NOMO-1 treated with DMSO at 0.1 percent for 48 hours (cell line): ENCODE results near the gene NXT1.

ENCODE experiments used
- DNase-seq: peaks from one replicate; lab custom pipeline; 2025; ENCODE audit not compliant: unreplicated experiment; lab: John Stamatoyannopoulos, UW

The NXT1 gene

DNA sequence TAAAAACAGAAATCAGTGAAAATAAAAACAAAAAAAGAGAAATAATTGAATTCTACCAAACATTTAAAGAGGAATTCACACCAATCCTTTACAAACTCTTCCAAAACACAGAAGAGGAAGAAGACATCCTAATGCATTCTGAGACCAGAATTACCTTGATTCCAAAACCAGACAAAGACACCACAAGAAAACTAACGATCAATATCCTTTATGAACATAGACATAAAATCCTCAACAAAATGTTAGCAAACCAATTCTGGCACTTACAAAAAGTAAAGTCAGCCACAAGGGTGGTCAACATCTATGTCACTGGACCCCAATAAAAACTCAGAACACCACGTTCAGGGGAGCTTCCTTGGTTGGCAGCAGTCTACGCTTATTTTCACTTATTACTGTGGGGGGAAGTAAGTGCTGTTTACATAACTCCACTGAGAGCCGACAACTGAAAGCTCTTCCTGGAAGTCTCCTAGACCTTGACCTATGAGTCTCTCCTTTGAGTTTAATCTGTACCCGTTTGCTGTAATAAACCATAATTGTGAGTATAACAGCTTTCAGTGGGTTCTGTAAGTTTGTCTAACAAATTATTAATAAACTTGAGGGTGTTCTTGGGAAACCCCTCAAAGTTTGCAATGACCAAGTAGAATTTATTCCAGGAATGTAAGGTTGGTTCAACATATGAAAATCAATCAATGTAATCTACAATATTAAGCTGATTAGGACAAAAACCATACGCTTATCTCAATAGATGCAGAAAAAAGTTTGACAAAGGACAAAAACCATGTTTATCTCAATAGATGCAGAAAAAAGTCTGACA lies 35.9 kb downstream of the NXT1 start:
- no peak for DNase-seq

DNA sequence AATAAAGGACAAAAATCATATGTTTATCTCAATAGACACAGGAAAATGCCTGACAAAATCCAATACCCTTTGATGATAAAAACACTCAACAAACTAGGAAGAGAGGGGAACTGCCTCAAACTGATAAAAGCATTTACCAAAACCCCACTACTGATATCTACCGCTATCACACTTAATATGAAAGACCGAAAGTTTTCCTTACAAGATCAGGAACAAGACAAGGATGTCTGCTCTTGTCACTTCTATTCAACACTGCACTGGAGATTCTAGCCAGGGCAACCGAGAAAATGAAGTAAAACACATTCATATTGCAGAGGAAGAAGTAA lies 36.5 kb downstream of the NXT1 start:
- no peak for DNase-seq

DNA sequence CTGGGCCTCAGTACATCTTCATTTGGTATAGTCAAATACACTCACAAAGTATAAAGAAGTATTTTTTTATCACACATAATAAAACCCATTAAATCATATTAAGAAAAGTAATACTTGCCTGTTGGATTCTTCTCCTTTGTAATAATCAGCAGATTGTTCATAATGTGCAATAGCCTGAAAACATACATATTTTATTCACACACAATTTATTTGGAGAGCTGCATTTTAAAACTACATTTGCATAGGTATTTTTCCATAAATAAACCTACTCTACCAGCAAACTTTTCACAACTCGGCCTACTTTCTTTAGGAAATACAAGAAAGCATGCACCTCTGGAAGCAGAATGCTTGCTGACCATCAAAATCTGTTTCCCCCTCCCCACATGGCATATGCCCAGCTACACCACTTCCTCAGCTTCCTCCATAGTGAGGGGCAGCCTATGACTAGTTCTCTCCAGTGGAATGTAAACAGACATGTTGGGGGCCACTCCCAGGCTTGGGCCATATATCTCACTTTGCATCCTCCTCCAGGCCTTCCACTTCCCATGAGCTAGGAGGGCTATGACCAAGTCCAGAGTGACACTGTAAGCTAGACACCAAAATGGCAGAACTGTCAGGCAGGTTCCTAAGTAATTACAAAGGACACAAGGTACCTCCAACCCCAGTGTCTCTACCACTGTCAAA lies 39.6 kb downstream of the NXT1 start:
- DNase-seq = no peak

GRCh38 chr20:23391707-23392310 lies 41.2 kb downstream of the NXT1 start:
- no peak for DNase-seq

DNA sequence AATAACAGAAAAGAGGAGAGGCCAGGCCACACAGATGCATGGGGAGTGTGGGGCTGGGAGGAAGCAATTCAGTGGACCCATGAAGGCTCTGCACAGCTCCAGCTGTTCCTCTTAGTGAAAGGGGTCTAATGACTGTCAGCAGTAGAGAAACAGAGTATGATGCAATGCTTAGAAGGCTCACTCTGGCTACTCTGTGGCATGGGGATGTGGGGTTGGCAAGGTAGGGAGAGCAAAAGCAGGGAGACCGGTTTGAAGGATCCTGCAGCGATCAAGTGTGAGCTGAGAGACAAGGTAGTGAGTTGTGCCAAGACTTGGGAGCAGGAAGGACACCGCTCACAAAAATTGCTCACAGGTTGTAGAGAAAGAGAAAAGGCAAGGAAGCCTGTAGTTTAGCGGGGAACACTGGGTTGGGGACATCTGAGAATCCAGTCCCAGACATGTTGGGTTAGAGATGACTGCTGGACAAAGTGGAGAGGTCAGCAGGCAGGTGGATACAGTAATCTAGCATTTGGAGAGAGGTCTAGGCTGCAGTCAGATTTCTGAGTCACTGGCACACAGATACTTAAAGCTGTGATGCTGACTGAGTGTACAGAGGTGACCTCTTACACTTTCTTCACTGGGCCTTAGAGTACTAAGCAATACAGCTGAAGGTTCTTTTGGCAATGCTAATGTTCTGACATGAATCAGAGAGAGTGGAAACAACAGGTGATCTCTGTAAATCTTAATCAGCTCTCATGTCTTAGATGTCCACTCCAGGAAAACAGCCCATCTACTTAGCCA lies 43.6 kb downstream of the NXT1 start:
- DNase-seq = no peak

- no peak for DNase-seq
These were observed 46.5 kb downstream of the NXT1 start for GRCh38 chr20:23396950-23397627.

DNA sequence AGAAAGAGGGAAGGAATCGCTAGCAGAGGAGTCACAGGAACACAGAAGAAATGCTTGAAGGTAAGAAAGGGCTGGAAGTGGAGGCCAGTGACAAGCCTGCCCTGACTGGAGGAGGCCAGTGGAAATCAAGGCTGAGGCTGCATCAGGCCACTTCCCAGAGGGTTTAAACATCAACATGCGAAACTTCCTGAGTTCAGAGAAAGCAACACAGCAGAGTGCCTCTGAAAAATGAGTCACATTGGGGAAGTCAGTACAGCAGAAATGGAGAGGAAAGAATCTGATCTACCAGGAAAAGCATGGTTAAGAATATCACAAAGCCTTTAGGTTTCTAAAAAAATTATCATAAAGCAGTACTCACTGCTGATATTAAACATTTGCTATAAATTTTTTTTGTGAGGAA lies 47.4 kb downstream of the NXT1 start:
- peak; percentile 38 for DNase-seq

DNA sequence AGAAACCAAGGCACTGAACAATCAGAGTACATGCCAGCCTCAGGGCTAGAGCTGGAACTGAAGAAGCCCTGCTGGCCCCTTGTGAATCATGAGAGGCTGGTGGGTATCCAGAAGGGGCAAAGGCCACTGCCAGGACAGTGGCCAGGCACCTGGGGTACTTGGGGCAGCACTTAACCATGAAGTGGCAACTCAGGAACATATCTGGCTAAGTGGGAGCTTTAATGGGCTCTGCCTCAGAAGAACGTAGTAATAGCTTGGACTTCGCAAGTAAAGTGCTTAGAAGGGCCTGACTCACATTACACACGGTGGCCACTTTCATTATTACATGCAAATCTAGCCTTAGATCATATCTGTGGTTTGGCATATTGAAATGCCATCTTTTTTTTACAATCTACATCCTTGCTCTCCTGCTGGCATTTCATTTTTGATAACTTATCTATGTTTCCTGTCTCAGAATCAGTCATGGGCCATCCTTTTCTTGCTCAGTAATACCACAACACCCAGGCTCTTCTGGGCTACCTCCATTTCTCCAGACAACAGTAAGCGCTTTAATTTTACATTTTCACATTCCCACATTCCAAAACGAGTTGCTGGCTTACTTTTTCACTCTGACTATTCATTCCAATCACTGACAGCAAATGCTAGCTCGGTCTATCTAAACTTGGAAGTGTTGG lies 49.1 kb downstream of the NXT1 start:
- DNase-seq = no peak

GRCh38 chr20:23401051-23401450 lies 50.5 kb downstream of the NXT1 start:
- no peak for DNase-seq

- no peak for DNase-seq
These were observed 53.2 kb downstream of the NXT1 start for GRCh38 chr20:23403751-23404150.

DNA sequence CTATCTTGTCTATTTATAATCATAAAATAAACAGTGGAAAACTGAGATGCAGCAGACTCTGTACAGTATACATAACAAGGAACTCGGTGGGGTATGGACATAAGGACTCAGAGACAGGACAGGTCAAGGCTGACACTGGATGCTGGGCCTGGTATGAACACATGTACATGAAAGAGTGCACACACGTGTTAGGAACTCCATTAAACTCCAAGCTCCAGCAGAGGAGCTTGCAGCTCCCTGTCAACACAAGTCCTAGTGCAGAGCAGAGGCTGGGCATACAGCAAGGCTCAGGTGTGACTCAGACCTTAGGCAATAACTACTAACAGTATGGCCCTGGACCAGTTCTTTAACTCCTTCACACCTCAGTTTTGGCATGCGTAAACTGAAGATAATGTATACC lies 53.6 kb downstream of the NXT1 start:
- DNase-seq = no peak
